Uterus (tissue), 2 donors: ENCODE measurements around the gene TMEM127.

Experiments used
- POLR2A ChIP-seq, 2 donors: fragments of 450-650 bp; IDR thresholded peaks; one replicate each; pipeline ENCODE4 v1.6.1; 2016; ENCODE audit warnings: antibody characterized with exemption in 2 of 2, mild to moderate bottlenecking in 1 of 2, moderate library complexity in 1 of 2
- TF ChIP-seq, protein P1 (sequence below), 4 experiments: fragments of 200-600 bp in 2 of 4; fragments of 450-650 bp in 2 of 4; sonication (generic) in 2 of 4; IDR thresholded peaks; one replicate each; pipeline ENCODE4 v1.5.1; 2016 to 2019; ENCODE audit warnings: antibody characterized with exemption in 4 of 4, mild to moderate bottlenecking in 2 of 4, moderate library complexity in 1 of 4

DNA sequence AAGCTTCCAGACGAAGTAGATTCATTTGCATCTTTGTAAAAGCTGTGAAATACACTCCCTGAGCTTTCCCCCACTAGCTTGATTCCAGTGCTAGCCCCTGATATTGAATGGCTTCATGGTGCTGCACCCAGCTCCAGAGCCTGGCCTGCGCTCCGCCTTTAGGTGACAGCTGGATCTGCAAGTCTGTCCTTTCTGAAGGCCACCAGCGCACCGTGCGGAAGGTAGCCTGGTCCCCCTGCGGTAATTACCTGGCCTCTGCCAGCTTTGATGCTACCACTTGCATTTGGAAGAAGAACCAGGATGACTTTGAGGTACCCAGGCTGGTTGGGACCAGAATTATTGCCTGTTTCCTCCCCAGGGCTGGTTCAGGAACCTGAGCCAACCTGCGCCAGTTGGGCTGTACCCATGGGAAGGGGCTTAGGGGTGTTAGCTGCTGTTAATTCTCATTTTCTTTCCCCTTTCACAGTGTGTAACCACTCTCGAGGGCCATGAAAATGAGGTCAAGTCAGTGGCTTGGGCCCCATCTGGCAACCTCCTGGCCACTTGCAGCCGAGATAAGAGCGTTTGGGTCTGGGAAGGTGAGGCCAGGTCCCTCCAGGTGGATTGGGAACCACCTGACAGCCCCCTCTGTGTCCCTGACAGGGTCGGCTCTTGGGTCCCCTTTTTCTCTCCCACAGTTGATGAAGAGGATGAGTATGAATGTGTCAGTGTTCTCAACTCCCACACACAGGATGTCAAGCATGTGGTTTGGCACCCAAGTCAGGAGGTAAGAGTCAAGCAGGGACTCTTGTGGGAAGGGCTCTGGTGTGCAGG lies 1.6 kb upstream of the TMEM127 start:
- TF ChIP-seq, protein P1, sequence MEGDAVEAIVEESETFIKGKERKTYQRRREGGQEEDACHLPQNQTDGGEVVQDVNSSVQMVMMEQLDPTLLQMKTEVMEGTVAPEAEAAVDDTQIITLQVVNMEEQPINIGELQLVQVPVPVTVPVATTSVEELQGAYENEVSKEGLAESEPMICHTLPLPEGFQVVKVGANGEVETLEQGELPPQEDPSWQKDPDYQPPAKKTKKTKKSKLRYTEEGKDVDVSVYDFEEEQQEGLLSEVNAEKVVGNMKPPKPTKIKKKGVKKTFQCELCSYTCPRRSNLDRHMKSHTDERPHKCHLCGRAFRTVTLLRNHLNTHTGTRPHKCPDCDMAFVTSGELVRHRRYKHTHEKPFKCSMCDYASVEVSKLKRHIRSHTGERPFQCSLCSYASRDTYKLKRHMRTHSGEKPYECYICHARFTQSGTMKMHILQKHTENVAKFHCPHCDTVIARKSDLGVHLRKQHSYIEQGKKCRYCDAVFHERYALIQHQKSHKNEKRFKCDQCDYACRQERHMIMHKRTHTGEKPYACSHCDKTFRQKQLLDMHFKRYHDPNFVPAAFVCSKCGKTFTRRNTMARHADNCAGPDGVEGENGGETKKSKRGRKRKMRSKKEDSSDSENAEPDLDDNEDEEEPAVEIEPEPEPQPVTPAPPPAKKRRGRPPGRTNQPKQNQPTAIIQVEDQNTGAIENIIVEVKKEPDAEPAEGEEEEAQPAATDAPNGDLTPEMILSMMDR (IDR thresholded peaks at IDR 0.05), result no peak
- TF ChIP-seq POLR2A (IDR thresholded peaks at IDR 0.05), result no peak
